ENCODE results near the gene RXRB.

DNA sequence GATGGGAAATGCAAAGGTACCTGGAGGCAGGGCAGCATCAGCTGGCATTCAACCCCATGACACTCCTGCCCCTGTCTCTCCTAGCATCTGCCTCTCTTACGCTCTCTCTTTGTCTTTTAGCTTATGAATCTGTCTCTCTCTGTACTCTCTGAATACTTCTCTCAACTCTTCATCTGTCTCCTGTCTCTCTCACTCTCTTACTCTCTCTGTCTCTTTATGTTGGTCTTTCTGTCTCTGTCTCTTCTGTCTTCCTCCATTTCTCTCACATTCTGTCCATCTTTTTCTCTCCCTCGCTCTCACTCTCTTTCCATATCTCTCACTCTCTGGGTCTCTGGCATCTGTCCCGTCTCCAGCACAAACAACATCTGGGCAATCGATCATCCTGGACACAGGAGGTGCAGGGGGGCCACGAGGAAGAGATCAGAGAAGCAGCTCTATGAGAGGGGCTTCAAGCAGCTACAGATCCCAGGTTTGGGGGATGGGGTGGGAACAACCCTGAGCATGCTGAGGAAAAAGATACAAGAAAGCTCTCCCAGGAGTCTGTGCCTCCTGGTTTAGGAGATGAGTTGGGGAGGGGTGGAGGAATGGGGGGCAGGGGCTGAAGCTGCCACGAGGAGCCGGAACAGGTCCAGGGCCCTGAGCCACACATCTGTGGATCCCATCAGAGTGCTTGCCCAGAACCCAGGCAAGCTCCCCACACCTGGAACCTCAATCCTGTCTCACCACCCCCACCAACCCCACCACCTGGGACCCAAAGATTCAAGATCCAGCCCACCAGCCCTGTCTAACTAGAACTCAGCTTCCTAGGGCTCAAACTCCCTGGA lies 10.6 kb downstream of the RXRB start:
- TF ChIP-seq ZNF274 (IDR thresholded peaks at IDR 0.05; ENCODE audit: low read depth, low read length) = no peak
- no peak for TF ChIP-seq YY1 (IDR thresholded peaks at IDR 0.05; ENCODE audit: insufficient read depth, insufficient read length)
- TF ChIP-seq SUZ12 (IDR thresholded peaks at IDR 0.05; ENCODE audit: extremely low read depth, insufficient read depth, insufficient read length) = no peak

Measured in NT2/D1 (cell line).